K562 (cell line): ENCODE data around the gene SMG6. TPM values are rescaled to one million over a fixed set of nuclear protein-coding genes. Genes with fewer than 3 reads are reported as not detected.
A peak's percentile ranks its signal among the peaks of the same experiment; 100 is the strongest.

Experiments used
- CREB1 ChIP-seq, 2 experiments: sonication (generic) in 1 of 2; formaldehyde crosslinking in 1 of 2; IDR thresholded peaks; 2 replicates each; pipeline versions ENCODE4 v1.6.1 to v1.8.0; 2012 to 2022; ENCODE audit warnings: inconsistent platforms in 1 of 2, mild to moderate bottlenecking in 1 of 2, missing genetic modification reagents in 1 of 2, moderate library complexity in 1 of 2
- DEAF1 ChIP-seq: fragments of 450-650 bp; formaldehyde crosslinking; IDR thresholded peaks from 2 replicates; pipeline ENCODE4 v1.4.0; 2020; ENCODE audit warnings: mild to moderate bottlenecking, moderate library complexity
- GATAD2A ChIP-seq: fragments of 450-650 bp; IDR thresholded peaks from 2 replicates; pipeline ENCODE4 v1.6.1; 2017
- HSF4 ChIP-seq: fragments of 250-450 bp; sonication (Bioruptor Pico); IDR thresholded peaks from 2 replicates; pipeline ENCODE4 v2.1.2; 2022; ENCODE audit warnings: mild to moderate bottlenecking, moderate library complexity, borderline replicate concordance
- MNT ChIP-seq, 2 experiments: fragments of 450-650 bp; conservative IDR thresholded peaks; 2 replicates each; pipeline ENCODE4 v1.6.1; 2017; ENCODE audit warnings: mild to moderate bottlenecking in 2 of 2, moderate library complexity in 2 of 2
- NFRKB ChIP-seq: fragments of 450-650 bp; IDR thresholded peaks from 2 replicates; pipeline ENCODE4 v1.6.1; 2016; ENCODE audit warnings: low read depth
- NRF1 ChIP-seq, 2 experiments: fragments of 450-650 bp; IDR thresholded peaks in 1 of 2; conservative IDR thresholded peaks in 1 of 2; 2 replicates each; pipeline ENCODE4 v1.6.1; 2014; ENCODE audit warnings: mild to moderate bottlenecking in 2 of 2
- SMC3 ChIP-seq: conservative IDR thresholded peaks from 2 replicates; pipeline ENCODE4 v1.6.1; 2011; ENCODE audit warnings: low read depth, low read length, improper control_type of control experiment; ENCODE audit not compliant: insufficient read depth
- STAG1 ChIP-seq: sonication (generic); formaldehyde crosslinking; IDR thresholded peaks from 2 replicates; pipeline ENCODE4 v1.5.0; 2020; ENCODE audit warnings: missing genetic modification reagents, borderline replicate concordance
- TFAP4 ChIP-seq: sonication (generic); formaldehyde crosslinking; IDR thresholded peaks from 2 replicates; pipeline ENCODE4 v1.8.0; 2022; ENCODE audit warnings: missing genetic modification reagents, mild to moderate bottlenecking, moderate library complexity, borderline replicate concordance
- VEZF1 ChIP-seq: fragments of 200-800 bp; sonication (Bioruptor generic); IDR thresholded peaks from 2 replicates; pipeline ENCODE4 v1.6.1; 2017; ENCODE audit warnings: missing genetic modification characterization, missing compliant biosample characterization
- WHSC1 ChIP-seq: IDR thresholded peaks from one replicate; pipeline ENCODE4 v1.6.1; 2012; ENCODE audit warnings: low read length, control low read depth, inconsistent platforms
- YY1 ChIP-seq, 3 experiments: IDR thresholded peaks; 2 replicates each; pipeline ENCODE4 v1.6.1; 2011; ENCODE audit warnings: low read length in 2 of 3, mild to moderate bottlenecking in 2 of 3, moderate library complexity in 2 of 3, borderline replicate concordance in 1 of 3, control low read depth in 1 of 3, low read depth in 1 of 3; ENCODE audit not compliant: insufficient read depth in 3 of 3, insufficient replicate concordance in 2 of 3, control insufficient read depth in 1 of 3, insufficient read length in 1 of 3; ENCODE audit errors: extremely low read depth in 1 of 3
- ZBTB33 ChIP-seq: sonication (generic); formaldehyde crosslinking; IDR thresholded peaks from 2 replicates; pipeline ENCODE4 v1.8.1; 2023; ENCODE audit warnings: mild to moderate bottlenecking, missing genetic modification reagents
- polyA plus RNA-seq, 8 experiments: library from polyadenylated mRNA; depleted of rRNA in 4 of 8; stranded (reverse) in 5 of 8; unstranded in 3 of 8; fragments of >200 nt; fragmentation: Nextera tagmentation in 2 of 8; fragmentation: Illumina TruSeq in 1 of 8; extraction: Ambion mirVana in 2 of 8; extraction: Trizol in 1 of 8; gene quantifications; 2 replicates each; pipeline versions ENCODE4 v1.2.1 to v1.2.3, GENCODE V29; 2011 to 2014; ENCODE audit warnings: inconsistent platforms in 1 of 8, missing spikeins in 1 of 8
- total RNA-seq, 7 experiments: library from RNA; depleted of rRNA in 6 of 7; stranded (reverse); fragments of >200 nt in 6 of 7; fragmentation: Illumina TruSeq in 2 of 7; extraction: Trizol in 2 of 7; gene quantifications; 2 replicates each; pipeline versions ENCODE4 v1.2.1 to v1.2.3, GENCODE V29; 2011 to 2021; ENCODE audit warnings: low replicate concordance in 1 of 7

SMG6 gene
- total and polyA plus RNA-seq, 9 of the 15 experiments (the other 6 are each of a cell fraction or from before 2014, with no cell fraction given) = 0.44 to 13.9 (median 6.0) TPM

GRCh38 chr17:2053380-2054261 lies 250.0 kb downstream of the SMG6 start (continued):
- TF ChIP-seq ZBTB33 (peak; percentile 86), NFRKB (no peak), GATAD2A (no peak), STAG1 (CRISPR knock-in tag) (peak; percentile 37; the same call in 1 of the 2 replicates), DEAF1 (CRISPR knock-in tag) (0 out of 2 replicates have a peak, but pooled peaks have one; percentile 18), HSF4 (CRISPR knock-in tag) (no peak), SMC3 (0 out of 2 replicates have a peak, but pooled peaks have one; percentile 24), WHSC1 (no peak), CREB1 (IDR thresholded peaks at IDR 0.05) (no peak), CREB1 (CRISPR knock-in tag; IDR thresholded peaks at IDR 0.05) (0 out of 2 replicates have a peak, but pooled peaks have one; percentile 21), MNT (conservative IDR thresholded peaks at IDR 0.05) (0 out of 4 replicates have a peak, but pooled peaks of 1 of the 2 experiments have one; percentile 15), YY1 (IDR thresholded peaks at IDR 0.05; ENCODE audit: borderline replicate concordance in 1 of 3, control insufficient read depth in 1 of 3, extremely low read depth in 1 of 3, insufficient read depth in 3 of 3, insufficient read length in 1 of 3, insufficient replicate concordance in 2 of 3, low read depth in 1 of 3, low read length in 2 of 3) (peak in 2 of 3 experiments; percentile 8 to 14), NRF1 (conservative IDR thresholded peaks at IDR 0.05 in 1 of 2, IDR thresholded peaks at IDR 0.05 in 1 of 2) (peak; percentile 30 to 63), VEZF1 (peak; percentile 30; the same call in 1 of the 2 replicates), TFAP4 (CRISPR knock-in tag) (peak; percentile 24; the same call in 1 of the 2 replicates)
